HepG2 (cell line): ENCODE results near the gene ZNF557. TPM values are rescaled to one million over a fixed set of nuclear protein-coding genes. Genes with fewer than 3 reads are reported as not detected.

Experiments used
- ARID2 ChIP-seq: sonication (generic); formaldehyde crosslinking; IDR thresholded peaks from 2 replicates; pipeline ENCODE4 v1.8.1; 2022; ENCODE audit warnings: mild to moderate bottlenecking, missing genetic modification reagents, borderline replicate concordance
- CEBPG ChIP-seq: IDR thresholded peaks from 2 replicates; pipeline ENCODE4 v1.6.1; 2016
- DNMT3B ChIP-seq: conservative IDR thresholded peaks from 2 replicates; pipeline ENCODE4 v1.6.1; 2016; ENCODE audit warnings: missing biosample characterization, control low read depth
- ETV5 ChIP-seq: IDR thresholded peaks from 2 replicates; pipeline ENCODE4 v1.6.1; 2018; ENCODE audit warnings: missing biosample characterization, missing genetic modification reagents, inconsistent platforms, borderline replicate concordance
- GATAD1 ChIP-seq: IDR thresholded peaks from 2 replicates; pipeline ENCODE4 v1.6.1; 2016; ENCODE audit warnings: missing genetic modification reagents, missing compliant biosample characterization
- KDM2A ChIP-seq: sonication (generic); formaldehyde crosslinking; IDR thresholded peaks from 2 replicates; pipeline ENCODE4 v1.4.0; 2020; ENCODE audit warnings: low read depth, missing genetic modification reagents, borderline replicate concordance
- MEIS2 ChIP-seq: sonication (generic); formaldehyde crosslinking; IDR thresholded peaks from 2 replicates; pipeline ENCODE4 v1.9.0; 2021; ENCODE audit warnings: mild to moderate bottlenecking, missing genetic modification reagents
- NR2C2 ChIP-seq: sonication (generic); formaldehyde crosslinking; IDR thresholded peaks from 2 replicates; pipeline ENCODE4 v1.4.0; 2020; ENCODE audit warnings: missing genetic modification reagents, mild to moderate bottlenecking, moderate library complexity, borderline replicate concordance
- NR3C1 ChIP-seq: sonication (generic); formaldehyde crosslinking; IDR thresholded peaks from 2 replicates; pipeline ENCODE4 v1.4.0; 2020; ENCODE audit warnings: missing genetic modification reagents
- POLR2AphosphoS2 ChIP-seq: IDR thresholded peaks from 2 replicates; pipeline ENCODE4 v1.6.1; 2011; ENCODE audit warnings: low read depth, low read length, improper control_type of control experiment
- SIX1 ChIP-seq: sonication (generic); formaldehyde crosslinking; IDR thresholded peaks from 2 replicates; pipeline ENCODE4 v1.4.0; 2020; ENCODE audit warnings: missing genetic modification reagents, borderline replicate concordance
- SKI ChIP-seq: fragments of 450-650 bp; IDR thresholded peaks from one replicate; pipeline ENCODE4 v1.6.1; 2018; ENCODE audit warnings: mild to moderate bottlenecking; ENCODE audit not compliant: partially characterized antibody
- SP140L ChIP-seq: sonication (generic); formaldehyde crosslinking; IDR thresholded peaks from 2 replicates; pipeline ENCODE4 v1.4.0; 2020; ENCODE audit warnings: missing genetic modification reagents, borderline replicate concordance
- U2AF1 ChIP-seq: fragments of 200-400 bp; formaldehyde crosslinking; optimal IDR thresholded peaks from 2 replicates; pipeline ENCODE3; 2017; ENCODE audit warnings: mild to moderate bottlenecking, low read depth, low read length
- ZBTB2 ChIP-seq: sonication (generic); formaldehyde crosslinking; IDR thresholded peaks from 2 replicates; pipeline ENCODE4 v1.8.0; 2022; ENCODE audit warnings: low read depth, missing genetic modification reagents
- ZBTB37 ChIP-seq: sonication (generic); formaldehyde crosslinking; IDR thresholded peaks from 2 replicates; pipeline ENCODE4 v1.4.0; 2020; ENCODE audit warnings: mild to moderate bottlenecking, missing genetic modification reagents
- ZIK1 ChIP-seq: sonication (generic); formaldehyde crosslinking; IDR thresholded peaks from 2 replicates; pipeline ENCODE4 v1.5.0; 2020; ENCODE audit warnings: mild to moderate bottlenecking, low read depth, missing genetic modification reagents, borderline replicate concordance
- ZNF121 ChIP-seq: sonication (generic); formaldehyde crosslinking; IDR thresholded peaks from 2 replicates; pipeline ENCODE4 v1.5.0; 2020; ENCODE audit warnings: mild to moderate bottlenecking, missing genetic modification reagents
- ZNF234 ChIP-seq: sonication (generic); formaldehyde crosslinking; conservative IDR thresholded peaks from 2 replicates; pipeline ENCODE4 v1.5.1; 2020; ENCODE audit warnings: mild to moderate bottlenecking, missing genetic modification reagents
- ZNF367 ChIP-seq: sonication (generic); formaldehyde crosslinking; IDR thresholded peaks from 2 replicates; pipeline ENCODE4 v1.4.0; 2020; ENCODE audit warnings: missing genetic modification reagents, borderline replicate concordance
- ZNF432 ChIP-seq: sonication (generic); formaldehyde crosslinking; IDR thresholded peaks from 2 replicates; pipeline ENCODE4 v1.5.0; 2020; ENCODE audit warnings: missing genetic modification reagents, mild to moderate bottlenecking, borderline replicate concordance
- ZNF549 ChIP-seq: sonication (generic); formaldehyde crosslinking; IDR thresholded peaks from 2 replicates; pipeline ENCODE4 v1.5.0; 2020; ENCODE audit warnings: missing genetic modification reagents
- ZNF660 ChIP-seq: sonication (generic); formaldehyde crosslinking; IDR thresholded peaks from 2 replicates; pipeline ENCODE4 v1.5.1; 2020; ENCODE audit warnings: mild to moderate bottlenecking, low read depth, missing genetic modification reagents, borderline replicate concordance
- polyA plus RNA-seq, 8 experiments: library from polyadenylated mRNA; depleted of rRNA in 3 of 8; stranded (reverse) in 7 of 8; unstranded in 1 of 8; fragments of >200 nt; fragmentation: Illumina TruSeq in 4 of 8; extraction: Trizol in 4 of 8; gene quantifications; 2 replicates each; pipeline versions ENCODE4 v1.2.1 to v1.2.3, GENCODE V29; 2011 to 2016; ENCODE audit warnings: low read depth in 4 of 8, missing spikeins in 1 of 8, mixed read lengths in 1 of 8; ENCODE audit not compliant: insufficient read depth in 1 of 8
- total RNA-seq, 5 experiments: library from RNA; depleted of rRNA; stranded (reverse); fragments of >200 nt; fragmentation: Illumina TruSeq; extraction: Trizol; gene quantifications; 2 replicates each; pipeline ENCODE4 v1.2.3, GENCODE V29; 2016; ENCODE audit warnings: low read depth in 1 of 5
- TF ChIP-seq, protein P1 (sequence below): IDR thresholded peaks from 2 replicates; pipeline ENCODE4 v1.6.1; 2016
- TF ChIP-seq, protein P2 (sequence below): IDR thresholded peaks from 2 replicates; pipeline ENCODE4 v1.6.1; 2016; ENCODE audit warnings: low read depth, borderline replicate concordance
- TF ChIP-seq, protein P3 (sequence below): sonication (generic); formaldehyde crosslinking; IDR thresholded peaks from 2 replicates; pipeline ENCODE4 v1.5.0; 2020; ENCODE audit warnings: missing genetic modification reagents

Gene ZNF557
- total and polyA plus RNA-seq, 2 of the 13 experiments (the other 11 are each of a cell fraction or from before 2014, with no cell fraction given): 2.1 to 7.8 TPM

GRCh38 chr19:7069042-7069903 is at the start of gene ZNF557 (continued):
- TF ChIP-seq, protein P1, sequence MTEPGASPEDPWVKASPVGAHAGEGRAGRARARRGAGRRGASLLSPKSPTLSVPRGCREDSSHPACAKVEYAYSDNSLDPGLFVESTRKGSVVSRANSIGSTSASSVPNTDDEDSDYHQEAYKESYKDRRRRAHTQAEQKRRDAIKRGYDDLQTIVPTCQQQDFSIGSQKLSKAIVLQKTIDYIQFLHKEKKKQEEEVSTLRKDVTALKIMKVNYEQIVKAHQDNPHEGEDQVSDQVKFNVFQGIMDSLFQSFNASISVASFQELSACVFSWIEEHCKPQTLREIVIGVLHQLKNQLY (CRISPR knock-in tag): no peak
- no peak; the same call in 1 of the 2 replicates for TF ChIP-seq ZNF549 (CRISPR knock-in tag)
- TF ChIP-seq ZNF121 (CRISPR knock-in tag): no peak
- TF ChIP-seq ZBTB2 (CRISPR knock-in tag): no peak
- no peak for TF ChIP-seq SIX1 (CRISPR knock-in tag)
- TF ChIP-seq, protein P2, sequence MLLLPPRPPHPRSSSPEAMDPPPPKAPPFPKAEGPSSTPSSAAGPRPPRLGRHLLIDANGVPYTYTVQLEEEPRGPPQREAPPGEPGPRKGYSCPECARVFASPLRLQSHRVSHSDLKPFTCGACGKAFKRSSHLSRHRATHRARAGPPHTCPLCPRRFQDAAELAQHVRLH (CRISPR knock-in tag): no peak
- no peak for TF ChIP-seq ZNF660 (CRISPR knock-in tag)
- no peak for TF ChIP-seq U2AF1
- TF ChIP-seq ETV5: peak; percentile 76
- TF ChIP-seq POLR2AphosphoS2: no peak
- TF ChIP-seq ZNF432 (CRISPR knock-in tag): no peak
- TF ChIP-seq DNMT3B (CRISPR knock-in tag): no peak
- peak; percentile 91 for TF ChIP-seq NR2C2
- TF ChIP-seq ZIK1 (CRISPR knock-in tag): no peak
- TF ChIP-seq CEBPG: no peak
- no peak for TF ChIP-seq ZNF234
- 0 out of 2 replicates have a peak, but pooled peaks have one; percentile 32 for TF ChIP-seq ARID2 (CRISPR knock-in tag)
- TF ChIP-seq GATAD1 (CRISPR knock-in tag): peak; percentile 91
- no peak for TF ChIP-seq SKI
- TF ChIP-seq KDM2A (CRISPR knock-in tag): peak; percentile 67
- no peak for TF ChIP-seq NR3C1
- TF ChIP-seq ZNF367 (CRISPR knock-in tag): no peak
- no peak for TF ChIP-seq SP140L (CRISPR knock-in tag)
- TF ChIP-seq ZBTB37 (CRISPR knock-in tag): no peak
- TF ChIP-seq, protein P3, sequence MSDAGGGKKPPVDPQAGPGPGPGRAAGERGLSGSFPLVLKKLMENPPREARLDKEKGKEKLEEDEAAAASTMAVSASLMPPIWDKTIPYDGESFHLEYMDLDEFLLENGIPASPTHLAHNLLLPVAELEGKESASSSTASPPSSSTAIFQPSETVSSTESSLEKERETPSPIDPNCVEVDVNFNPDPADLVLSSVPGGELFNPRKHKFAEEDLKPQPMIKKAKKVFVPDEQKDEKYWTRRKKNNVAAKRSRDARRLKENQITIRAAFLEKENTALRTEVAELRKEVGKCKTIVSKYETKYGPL (CRISPR knock-in tag): no peak
- TF ChIP-seq MEIS2 (CRISPR knock-in tag): peak; percentile 27
